Glomerular visceral epithelial cell (primary cell): ENCODE results near the gene TTK.
"Not testable (repeated sequence)": the region's sequence is repeated elsewhere in the genome, so short reads cannot be mapped to it uniquely, and the experiment has no call there.

Experiments
- DNase-seq: peaks from one replicate; pipeline ENCODE4 v3.0.0-alpha.2; 2016; ENCODE audit errors: extremely low spot score

TTK gene

GRCh38 chr6:80021591-80021990 lies 17.1 kb downstream of the TTK start:
- no peak for DNase-seq

GRCh38 chr6:80022803-80023202 lies 18.4 kb downstream of the TTK start:
- DNase-seq = peak; percentile 50

DNA sequence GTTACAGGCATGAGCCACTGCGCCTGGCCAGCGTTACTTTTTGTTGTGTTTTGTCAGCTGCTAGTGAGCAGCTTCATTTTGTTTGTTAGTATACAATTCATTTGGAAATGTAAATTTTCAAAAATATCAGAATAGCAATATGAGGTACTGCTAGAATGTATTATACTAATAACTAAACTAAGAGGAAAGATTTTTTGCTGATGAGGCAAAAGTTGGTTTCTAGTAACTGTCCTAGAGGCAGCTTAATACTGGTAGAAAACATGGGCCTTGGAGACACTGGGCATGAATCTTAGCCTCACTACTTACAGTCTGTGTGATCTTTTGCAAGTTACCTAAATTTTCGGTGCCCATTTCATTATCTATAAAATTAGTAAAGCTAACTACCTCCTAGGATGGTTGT lies 24.1 kb downstream of the TTK start:
- DNase-seq = no peak

DNA sequence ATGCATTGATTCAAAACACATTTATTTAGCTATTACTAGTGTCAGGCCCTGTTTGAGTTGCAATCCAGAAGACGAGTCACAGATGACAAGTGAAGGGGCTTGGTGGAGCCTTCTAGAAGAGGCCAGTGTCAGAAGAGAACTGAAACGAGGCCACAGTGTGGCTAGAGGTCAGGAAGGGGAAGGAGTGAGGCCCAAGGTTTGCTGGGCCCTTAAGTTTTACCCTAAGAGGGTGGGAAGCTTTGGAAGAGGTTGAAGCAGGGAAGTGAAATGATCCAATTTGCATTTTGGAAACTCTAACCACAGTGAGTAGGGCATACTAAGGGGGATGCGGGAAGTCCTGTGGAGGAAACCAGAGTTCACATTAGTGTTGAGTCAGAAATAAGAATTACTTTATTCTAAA lies 25.0 kb downstream of the TTK start:
- DNase-seq = no peak

- DNase-seq = not testable (repeated sequence)
Measured at GRCh38 chr6:80048220-80048619, 43.8 kb downstream of the TTK start.

DNA sequence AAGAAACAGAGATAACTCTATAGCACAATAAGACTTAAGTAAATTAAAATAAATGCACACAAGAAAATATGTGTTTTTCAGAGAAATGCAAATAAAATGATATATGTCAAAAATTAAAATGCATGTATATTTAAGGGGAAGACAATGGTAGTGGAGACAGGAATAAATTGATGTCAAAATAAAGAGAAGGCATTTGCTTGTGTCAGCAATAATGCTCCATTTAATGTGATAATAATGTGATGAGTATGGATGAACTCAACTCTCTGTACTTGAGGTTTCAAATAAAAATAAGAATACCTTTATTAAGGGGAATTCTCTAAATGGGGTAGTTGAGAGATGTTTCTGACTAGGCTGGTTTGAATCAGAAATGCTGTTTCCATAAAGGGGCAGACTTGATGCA lies 56.3 kb downstream of the TTK start:
- DNase-seq = no peak

- DNase-seq = not testable (repeated sequence)
Measured at GRCh38 chr6:80068146-80068545, 63.7 kb downstream of the TTK start.

- DNase-seq = not testable (repeated sequence)
Measured at GRCh38 chr6:80070431-80070830, 66.0 kb downstream of the TTK start.

GRCh38 chr6:80077067-80077466 lies 72.6 kb downstream of the TTK start:
- no peak for DNase-seq

GRCh38 chr6:80088637-80089036 lies 84.2 kb downstream of the TTK start:
- DNase-seq = no peak

DNA sequence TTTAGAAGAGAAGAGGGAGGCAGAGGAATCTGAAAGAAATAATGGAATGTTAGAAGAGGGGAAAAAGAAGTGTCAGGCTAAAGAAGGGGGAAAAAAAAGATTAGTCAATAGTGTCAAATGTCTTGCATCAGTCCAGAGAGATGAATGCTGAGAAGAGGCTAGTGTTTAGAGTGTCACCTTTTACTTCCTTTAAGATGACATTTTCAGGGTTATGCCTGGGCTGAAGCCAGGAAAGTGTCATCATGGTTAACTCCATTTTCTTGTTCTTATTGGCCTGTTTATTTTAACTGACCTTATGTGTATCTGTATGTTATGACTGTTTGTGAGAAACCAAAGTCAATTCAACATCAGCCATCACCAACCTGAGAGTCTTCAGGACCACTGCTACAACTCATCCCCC lies 87.1 kb downstream of the TTK start:
- no peak for DNase-seq
